Fibroblast of the conjunctiva (primary cell): ENCODE data around the gene ROMO1.
A peak's percentile ranks its signal among the peaks of the same experiment; 100 is the strongest.

Experiments used
- DNase-seq: peaks from one replicate; pipeline ENCODE4 v3.0.0-alpha.2; 2010; ENCODE audit warnings: low read depth

The ROMO1 gene

DNA sequence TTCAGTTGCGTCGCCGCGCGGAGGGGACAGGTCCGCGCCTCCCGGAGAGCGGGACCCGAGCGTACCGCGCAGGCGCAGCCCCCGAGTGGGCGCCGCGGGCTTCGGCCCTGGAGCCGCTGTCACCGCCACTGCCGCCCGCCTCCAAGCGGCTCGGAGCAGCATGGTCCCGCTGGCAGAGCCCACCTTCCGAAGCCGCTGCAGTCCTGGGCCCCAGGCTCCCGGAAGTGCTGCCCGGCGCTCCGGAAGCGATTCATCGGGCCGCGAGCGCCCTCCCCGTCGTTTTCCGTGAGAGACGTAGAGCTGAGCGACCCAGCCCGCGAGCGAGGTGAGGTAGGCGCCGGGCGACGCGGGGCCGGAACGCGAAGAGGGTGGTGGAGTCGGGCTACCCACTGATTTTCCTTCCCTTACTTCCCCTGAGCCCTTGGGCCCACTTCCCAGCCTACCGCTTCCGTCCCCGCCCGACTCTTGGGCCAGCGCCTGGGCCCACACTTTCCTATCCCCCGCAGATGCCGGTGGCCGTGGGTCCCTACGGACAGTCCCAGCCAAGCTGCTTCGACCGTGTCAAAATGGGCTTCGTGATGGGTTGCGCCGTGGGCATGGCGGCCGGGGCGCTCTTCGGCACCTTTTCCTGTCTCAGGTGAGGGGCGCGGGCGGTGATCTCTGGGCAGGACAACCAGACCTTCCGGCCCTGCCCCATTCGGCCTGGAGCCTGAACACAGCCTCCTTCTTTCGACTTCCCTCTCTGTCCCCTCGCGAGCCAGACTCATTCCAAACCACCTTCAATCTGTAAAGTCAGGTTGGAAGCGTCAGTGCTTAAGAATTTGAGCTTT, at the start of gene ROMO1, which contains the start of gene NFS1:
ROMO1 (plus strand) TSS at position 279 of the 830 bp plus-strand sequence; CDS start at position 507, 228 bp downstream.
NFS1 (minus strand) TSS at position 226 of the 830 bp plus-strand sequence; CDS start at position 162, 64 bp downstream.
- peak; percentile 55 for DNase-seq

DNA sequence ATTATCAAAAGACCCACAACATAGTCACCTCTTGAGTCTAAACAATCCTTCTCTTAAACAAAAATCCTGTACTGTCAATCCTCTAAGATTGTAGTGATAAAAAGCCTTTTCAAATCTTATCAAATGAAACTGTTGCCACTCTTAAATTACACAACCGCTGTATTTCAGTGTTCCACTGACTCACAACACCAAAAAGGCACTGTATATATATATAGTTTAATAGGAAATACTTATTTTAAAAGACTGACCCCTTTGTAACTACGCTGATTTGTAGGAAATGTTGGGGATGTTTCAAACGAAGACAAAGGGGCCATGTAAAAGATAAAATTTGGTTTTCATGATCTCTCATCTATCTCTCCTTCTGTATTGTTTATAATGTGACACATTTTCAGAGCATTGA, 48.6 kb upstream of the ROMO1 start:
- DNase-seq: no peak

DNA sequence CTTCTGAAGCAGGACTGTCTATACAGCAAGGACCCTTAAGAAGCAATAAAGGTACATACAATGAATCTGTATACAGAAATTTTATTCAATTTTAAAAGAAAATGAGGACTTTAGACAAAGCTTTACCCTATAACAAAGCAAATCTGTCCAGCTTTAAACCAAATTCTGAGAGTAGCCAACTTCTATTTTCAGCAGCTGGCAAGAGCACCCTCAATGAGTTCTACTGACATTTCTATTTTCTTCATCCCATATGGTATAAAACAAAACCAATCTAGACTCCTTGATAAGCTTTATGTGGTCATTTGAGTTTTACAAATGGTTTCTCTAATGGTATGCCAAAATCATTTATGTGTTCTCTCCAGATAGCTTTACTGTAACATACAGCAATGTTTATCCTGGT, 47.2 kb upstream of the ROMO1 start:
- DNase-seq: no peak

DNA sequence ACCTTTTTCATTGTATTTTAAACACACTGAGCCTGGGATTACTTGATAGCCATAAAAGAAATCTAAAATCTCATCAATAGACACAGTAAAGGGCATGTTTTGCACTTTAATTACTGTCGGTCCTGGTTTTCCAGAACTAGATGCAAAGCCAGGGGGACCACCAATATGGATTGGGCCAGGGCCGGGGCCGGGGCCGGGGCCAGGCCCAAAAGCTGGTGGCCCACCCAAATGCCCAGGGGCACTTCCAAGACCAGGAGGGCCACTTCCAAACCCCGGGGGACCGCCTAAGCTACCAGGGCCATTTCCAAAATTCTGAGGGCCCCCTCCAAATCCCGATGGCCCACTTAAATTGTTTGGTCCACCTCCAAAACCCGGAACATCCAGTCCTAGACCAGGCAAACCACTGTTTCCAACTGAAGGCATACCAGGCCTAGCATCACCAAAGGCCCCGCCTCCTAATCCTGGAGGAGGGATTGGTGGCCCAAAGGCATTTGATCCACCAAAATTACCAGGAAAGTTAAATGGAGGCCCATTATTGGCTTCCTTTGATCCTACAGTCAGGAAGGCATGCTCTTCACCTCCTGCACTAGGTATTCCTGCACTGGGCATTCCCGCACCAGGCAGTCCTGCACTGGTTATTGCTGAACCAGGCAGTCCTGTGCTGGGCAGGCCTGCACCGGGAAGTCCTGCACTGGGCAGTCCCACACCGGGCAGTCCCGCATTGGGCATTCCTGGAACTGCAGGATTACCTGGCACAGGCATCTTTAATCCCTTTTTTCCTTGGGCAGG, 46.4 kb upstream of the ROMO1 start:
- DNase-seq: no peak

DNA sequence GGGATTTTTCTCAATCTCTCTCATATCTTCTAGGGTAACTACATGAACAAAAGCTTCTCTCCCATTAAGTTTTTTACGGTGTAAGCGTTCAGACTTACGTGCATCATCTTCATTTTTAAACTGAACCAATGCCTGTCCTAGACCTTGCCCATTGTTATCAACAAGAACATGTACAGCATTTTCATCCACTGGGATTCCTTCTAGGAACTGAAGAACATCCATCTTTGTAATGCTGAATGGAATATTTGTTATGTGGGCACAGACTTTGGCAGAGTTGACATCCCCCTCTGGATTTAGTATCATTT, 45.8 kb upstream of the ROMO1 start:
- DNase-seq: no peak

DNA sequence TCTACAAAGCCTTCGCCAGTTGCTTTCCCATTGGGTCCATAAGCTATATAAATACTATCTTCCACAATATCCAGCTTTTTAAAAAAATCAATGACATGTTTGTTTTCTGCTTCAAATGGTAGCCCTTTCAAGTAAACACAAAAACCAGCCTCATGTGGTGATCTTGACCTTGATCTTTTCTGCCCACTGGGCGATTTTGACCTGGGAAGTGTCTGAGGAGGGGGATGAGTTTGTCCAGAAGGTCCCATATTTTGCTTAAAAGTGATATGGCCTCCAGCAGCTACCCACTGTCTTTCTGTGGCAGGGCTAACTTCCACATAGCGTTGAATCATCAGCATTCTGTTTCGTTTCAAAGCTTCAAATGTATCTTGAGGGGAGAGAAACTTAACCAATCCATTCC, 45.3 kb upstream of the ROMO1 start:
- no peak for DNase-seq

DNA sequence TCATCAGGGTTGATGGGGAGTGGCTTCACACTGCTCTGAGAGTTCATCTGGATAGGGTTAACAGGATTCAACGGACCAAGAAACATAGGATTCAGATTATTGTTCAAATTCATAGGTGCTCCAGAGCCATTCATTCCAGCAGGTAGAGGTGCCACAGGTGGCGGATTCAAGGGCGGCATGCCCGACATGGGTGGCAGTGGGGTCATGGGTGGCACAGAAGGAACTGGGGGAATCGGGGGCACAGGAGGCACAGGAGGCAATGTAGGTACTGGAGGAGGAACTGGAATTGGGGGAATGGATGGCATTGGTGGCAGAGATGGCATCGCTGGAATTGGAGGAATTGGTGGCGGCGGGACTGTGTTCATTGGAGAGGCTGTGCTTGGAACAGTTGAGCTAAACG, 44.8 kb upstream of the ROMO1 start:
- no peak for DNase-seq

DNA sequence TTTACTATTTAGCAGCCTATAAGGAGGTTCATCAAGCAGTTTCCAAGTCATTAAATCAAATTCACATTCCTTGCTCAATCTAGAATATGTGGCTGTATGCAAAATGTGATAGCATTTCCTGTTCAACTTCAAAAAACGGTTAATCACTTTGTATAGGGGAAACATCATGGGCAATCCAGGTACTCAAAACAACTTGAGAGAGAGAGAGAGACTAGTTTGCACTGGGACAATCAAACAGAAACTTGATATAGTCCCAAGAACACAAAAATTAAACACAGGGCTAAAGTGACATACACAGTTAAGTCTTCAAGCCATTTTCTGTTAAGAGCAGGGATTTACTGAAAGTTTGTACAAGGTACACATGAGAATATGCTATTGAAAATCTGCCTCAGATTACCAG, 41.9 kb upstream of the ROMO1 start:
- DNase-seq: no peak

DNA sequence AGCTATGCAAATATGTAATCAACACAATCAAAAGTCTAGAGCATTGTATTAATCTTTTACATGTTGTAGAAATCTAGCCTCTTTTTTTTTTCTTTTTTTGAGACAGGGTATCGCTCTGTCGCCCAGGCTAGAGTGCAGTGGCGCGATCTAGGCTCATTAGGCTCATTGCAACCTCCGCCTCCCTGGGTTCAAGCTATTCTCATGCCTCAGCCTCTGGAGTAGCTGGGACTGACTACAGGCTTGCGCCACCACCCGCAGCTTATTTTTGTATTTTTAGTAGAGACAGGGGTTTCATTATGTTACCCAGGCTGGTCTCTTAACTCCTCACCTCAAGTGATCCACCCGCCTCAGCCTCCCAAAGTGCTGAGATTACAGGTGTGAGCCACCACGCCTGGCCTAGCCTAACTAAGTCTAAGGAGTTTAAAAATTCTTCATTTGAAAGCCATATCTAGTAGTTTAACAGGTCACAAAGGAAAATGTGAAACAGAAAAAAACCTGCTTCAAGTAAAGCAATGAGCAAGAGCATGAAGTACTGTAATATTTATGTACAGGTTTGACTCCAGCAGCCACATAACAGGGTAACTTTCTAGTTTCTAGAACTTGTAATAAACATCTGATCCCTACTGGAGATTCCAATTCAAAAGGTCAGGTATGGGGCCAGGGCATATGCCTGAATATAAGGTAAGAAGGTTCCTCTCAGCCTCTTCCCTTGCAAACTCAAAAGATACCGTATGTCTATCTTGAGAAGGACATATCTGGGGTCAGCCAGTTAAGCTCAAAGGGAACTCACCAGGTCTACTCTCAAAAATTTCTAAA, 38.9 kb upstream of the ROMO1 start:
- no peak for DNase-seq

DNA sequence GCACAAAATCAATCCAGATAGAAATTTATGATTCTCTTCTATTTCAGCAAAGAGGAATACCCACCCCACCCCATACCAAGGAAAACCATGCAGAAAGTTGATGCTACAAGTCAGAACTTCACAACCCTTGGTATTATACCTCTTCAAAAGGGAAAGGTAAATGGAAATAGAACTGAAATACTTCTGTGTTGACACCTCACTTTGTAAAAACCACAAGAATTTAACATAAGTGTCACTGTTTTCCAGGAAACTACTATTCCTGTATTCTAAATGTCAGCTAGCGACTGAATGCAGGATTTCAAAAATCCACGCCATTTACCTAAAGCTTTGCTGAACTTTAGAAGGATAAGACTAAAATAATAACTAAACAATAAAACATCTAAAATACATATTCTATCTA, 38.2 kb upstream of the ROMO1 start:
- DNase-seq: no peak

DNA sequence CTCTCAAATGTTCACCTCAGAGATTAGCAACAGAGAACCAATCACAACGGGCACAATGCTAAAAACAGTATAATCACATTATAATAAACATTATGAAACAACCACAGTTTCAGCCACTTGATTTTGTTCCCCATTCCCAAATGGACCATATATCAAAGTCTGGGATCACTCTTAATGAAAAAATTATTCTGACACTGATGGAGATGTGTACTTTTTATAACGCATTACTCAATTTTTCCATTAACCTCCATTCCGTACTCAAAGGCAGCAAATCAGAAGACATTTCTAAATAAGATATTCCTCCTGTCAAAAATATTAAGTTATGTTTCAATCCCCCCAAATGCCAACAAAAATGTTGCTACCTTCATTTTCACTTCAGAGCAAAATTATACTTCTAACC, 37.3 kb upstream of the ROMO1 start:
- DNase-seq: no peak

DNA sequence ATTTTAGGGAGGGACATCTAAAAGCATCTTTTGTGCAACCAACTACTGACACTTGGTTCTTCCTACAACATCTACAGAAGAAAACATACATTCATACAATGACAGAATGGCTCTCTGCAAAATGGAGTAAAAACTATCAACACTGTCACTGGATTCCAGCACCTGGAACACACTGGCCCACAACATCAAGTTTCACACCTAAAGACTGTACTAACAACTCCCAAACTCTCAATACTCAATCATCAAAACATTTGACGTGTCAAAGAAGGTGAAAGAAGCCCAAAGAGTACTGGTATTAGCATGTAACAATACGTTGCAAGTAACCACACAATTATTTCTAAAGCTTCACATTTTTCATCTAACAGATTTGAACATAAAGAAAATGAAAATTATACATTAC, 36.7 kb upstream of the ROMO1 start:
- no peak for DNase-seq

DNA sequence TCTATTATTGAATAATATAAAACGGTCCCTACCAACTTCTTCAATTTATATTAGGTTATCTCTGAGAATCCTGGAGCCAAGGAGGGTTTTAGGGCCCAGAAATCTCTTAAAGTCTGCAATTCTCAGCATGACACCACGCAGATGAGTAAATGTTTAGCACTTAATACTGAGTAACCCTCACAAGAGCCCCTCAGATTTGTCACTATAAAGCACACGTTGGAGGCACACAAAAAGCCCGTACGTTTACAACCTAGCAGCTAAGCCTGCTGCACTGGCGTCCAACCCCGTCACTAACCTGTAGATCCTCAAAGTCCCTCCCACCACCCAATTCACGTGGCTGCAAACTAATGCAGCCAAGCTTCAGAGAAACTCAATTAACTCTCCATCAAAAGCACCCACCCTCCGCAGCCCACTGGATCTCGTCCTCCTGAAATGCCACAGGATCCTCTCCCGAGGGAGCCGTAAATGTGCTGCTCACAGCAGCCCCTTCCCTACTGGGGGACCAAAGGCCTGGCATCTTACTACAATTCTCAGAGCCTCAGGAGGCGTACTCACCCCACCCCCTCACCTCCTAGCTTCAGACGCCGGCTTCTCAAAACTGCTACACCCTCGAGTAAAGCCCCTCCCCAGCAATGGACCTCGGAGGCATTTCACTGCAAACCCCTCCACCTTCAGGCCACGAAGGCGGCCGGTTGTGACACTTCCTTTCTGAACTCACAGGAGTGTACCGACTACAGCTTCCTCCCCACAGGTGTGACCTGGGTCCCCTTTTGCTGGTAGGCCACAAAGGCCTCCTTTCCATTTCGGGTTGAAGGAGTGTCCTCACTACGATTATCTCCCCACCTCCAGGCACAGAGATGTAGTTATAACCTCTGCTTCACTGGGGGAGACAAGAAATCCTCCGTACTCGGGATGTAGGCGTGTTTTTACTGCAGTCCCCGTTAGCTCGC, 35.4 kb upstream of the ROMO1 start:
- DNase-seq: no peak

DNA sequence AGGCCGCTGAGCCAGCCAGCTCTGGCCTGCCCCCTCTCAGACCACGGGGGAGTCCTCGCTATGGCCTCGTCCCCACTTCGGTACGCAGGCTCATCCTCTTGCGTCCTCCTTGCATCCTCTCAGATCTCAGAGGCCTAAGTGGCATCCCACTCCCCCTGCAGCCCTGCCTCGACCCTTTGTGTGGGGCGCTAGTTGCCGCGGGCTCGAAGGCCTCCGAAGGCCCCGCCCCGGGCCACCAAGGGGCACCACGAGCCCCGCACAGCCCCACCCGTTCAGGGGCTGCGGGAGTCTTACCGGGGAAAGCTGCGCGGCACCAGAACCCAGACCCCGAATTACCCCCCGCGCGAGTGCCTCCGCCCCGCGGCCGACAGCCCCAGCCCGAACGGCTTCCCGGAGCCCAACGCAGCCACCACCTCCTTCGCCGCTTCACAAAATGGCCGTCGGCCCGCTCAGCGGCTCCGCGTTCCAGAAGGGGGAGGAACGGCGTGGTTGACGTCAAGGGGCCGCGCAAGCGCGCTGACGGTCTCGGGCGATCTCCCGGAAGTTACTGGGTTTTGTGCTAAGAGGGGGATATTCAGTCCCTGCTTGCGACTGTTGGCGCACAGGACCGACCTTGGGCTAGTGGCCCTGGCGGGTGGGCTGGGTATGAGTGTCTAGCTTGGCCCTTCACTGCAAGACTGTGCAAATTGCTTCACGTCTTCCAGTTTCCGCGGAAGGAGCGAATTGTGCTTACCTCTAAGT, 34.6 kb upstream of the ROMO1 start, which contains the start of the genes CPNE1 and RBM12:
CPNE1 (minus strand) TSS at position 435 of the 741 bp plus-strand sequence. CDS start 31,977 bp downstream, outside the sequence.
RBM12 (minus strand) TSS at position 435 of the 741 bp plus-strand sequence. CDS start 9,578 bp downstream, outside the sequence.
- DNase-seq: peak; percentile 82

DNA sequence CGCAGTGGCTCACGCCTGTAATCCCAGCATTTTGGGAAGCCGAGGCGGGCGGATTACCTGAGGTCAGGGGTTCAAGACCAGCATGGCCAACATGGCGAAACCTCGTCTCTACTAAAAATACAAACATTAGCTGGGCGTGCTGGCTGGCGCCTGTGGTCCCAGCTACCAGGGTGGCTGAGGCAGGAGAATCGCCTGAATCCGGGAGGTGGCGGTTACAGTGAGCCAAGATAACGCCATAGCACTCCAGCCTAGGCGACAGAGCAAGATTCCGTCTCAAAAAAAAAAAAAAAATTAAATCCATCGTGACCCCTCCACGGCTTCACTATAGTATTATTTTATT, 33.3 kb upstream of the ROMO1 start:
- DNase-seq: no peak

DNA sequence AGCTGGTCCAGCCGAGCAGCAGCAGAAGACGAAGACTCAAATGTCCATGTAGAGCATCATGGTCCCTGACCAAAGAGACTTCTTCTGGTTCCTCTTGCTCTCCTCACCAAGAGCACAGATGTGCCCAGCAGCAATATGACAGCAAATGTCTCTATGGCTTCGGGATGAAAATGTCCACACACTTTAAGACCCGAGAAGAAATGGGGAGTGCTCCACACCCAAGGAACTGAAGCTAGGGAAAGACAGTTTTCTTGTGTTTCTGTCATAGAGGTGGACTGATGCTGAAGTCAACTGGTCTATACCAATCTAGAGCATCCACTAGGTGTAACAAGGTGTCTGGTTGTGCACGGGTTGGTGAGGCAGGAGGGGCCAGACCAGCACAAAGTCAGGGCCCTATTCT, 30.0 kb upstream of the ROMO1 start:
- no peak for DNase-seq

DNA sequence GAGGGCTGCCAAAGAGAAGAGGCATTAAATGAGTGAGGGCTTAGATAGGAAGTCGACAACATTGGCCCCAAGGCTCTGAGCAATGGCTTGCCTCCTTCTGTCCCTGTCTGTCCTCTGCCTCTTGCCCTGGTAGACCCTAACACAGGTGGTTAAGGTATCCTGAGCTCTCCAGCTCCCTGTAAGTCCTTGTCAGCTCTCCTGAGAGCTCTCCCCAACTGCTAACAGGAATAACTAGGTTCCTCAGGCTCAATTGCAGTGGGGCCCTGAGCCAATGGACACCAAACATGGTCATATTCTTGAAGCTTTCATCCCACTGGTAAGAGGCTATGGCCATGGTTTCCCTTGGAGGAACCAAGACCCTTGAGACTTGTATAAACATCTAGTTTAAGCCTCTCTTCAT, 29.5 kb upstream of the ROMO1 start:
- no peak for DNase-seq

DNA sequence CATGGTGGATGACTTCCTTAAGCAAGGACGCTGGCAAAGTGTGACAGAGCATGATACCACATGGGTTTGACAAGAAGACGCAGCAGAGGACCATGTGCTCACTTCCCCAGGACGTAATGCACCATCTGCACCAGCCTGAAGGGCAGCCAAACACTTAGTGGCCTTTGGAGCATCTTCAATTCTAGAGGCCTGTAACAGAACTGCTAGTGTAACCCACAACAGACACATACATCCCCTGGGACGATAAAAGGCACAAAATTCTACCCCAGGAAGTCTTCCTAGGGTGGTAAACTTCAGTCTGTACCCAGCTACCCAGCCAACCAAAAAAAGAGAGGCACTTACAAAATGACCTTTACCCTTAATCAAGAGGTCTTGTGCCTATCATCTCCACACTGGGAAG, 25.3 kb upstream of the ROMO1 start:
- no peak for DNase-seq

DNA sequence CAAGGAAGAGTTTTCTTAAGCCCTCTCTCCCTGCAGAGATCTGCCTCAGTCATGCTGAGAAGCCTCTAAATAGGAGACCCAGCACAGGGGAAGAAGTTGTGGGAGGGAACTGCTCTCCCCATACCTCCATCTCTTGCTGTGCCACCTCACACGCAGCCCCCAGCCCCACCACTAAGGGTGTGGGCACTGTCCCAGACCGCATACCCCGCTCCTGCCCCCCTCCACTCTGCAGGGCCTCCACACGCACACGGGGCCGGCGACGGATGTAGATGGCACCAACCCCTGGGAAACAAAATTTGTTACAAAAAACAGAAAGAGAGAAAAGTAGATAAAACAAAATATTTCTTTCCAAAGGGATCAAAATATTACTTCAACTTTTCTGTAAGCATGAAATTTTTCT, 24.3 kb upstream of the ROMO1 start:
- no peak for DNase-seq

DNA sequence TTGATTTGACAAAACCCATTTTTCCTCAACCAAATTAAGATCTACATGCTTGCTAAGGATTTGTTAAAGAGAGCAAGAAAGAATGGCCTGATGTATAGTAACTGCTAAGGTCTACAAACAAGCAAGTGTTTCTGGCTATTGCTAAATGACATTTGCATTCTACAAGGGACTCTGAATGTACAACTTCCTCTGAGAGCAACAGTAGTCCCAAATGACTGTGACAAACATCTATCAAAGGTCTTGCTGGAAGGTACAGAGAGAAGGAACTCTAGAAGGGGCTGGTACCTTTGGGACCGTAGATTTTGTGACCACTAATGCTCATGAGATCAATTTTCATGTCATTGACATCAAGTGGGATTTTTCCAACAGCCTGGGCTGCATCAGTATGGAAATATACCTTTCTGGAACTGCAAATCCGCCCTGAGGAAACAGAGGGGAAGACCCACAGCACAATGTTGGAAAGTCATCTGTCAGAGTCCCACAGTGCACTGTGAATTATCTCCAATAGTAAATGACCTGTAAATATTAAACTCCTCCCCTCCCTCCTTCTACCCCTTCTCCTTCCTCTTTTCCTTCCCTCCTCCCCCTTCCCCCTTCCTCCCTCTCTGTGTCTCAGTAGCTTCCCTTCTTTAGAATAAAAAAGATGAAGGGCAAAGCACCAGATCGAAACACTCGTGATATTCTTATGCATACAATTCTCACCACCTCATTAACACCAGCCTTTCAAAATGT, 18.6 kb upstream of the ROMO1 start:
- no peak for DNase-seq
